Endothelial cell of umbilical vein (primary cell): ENCODE results near the gene IPO5. TPM values are rescaled to one million over a fixed set of nuclear protein-coding genes. Genes with fewer than 3 reads are reported as not detected.

Source experiments
- BruUV-seq: library from RNA; stranded (reverse); fragments of 400-500 nt; replicated peaks from 2 replicates; lab custom pipeline; 2021; lab: Mats Ljungman, UMichigan
- CTCF ChIA-PET: fragments of 300-600, 350-600 bp; sonication (Branson Sonifier 250); formaldehyde crosslinking; loops from one replicate; lab custom pipeline; 2021; ENCODE audit warnings: antibody characterized with exemption, inconsistent platforms; lab: Charles Lee
- POLR2A ChIA-PET: fragments of 300-600, 350-600 bp; sonication (Branson Sonifier 250); formaldehyde crosslinking; loops from one replicate; lab custom pipeline; 2021; ENCODE audit warnings: antibody characterized with exemption, inconsistent platforms; lab: Charles Lee
- DNase-seq: peaks from one replicate; pipeline ENCODE4 v3.0.0-alpha.2; 2011; ENCODE audit warnings: low read depth, low spot score
- FAIRE-seq: peaks from 2 replicates; lab custom pipeline; 2011; peaks lifted over from hg19 to GRCh38; lab: Jason Lieb, UNC
- H2AFZ ChIP-seq: 2 replicates; pipeline ENCODE4 v1.6.0; 2012; ENCODE audit warnings: low read depth, low read length, control low read depth, inconsistent platforms
- H3K27ac ChIP-seq: 2 replicates; pipeline ENCODE4 v1.5.1; 2011; ENCODE audit warnings: low read depth, mild to moderate bottlenecking, control low read depth, low read length, moderate library complexity; ENCODE audit not compliant: insufficient read depth
- H3K27me3 ChIP-seq, 2 experiments: 2 replicates each; pipeline versions ENCODE4 v1.6.0 to v1.6.1; 2011; ENCODE audit warnings: low read length in 2 of 2, mixed read lengths in 1 of 2; ENCODE audit not compliant: control insufficient read depth in 2 of 2, insufficient read depth in 2 of 2
- H3K36me3 ChIP-seq, 2 experiments: 2 replicates in 1 of 2; 3 replicates in 1 of 2; pipeline ENCODE4 v1.5.1; 2011; ENCODE audit warnings: low read length in 2 of 2, mild to moderate bottlenecking in 1 of 2, moderate library complexity in 1 of 2; ENCODE audit not compliant: control insufficient read depth in 2 of 2, insufficient read depth in 2 of 2; ENCODE audit errors: extremely low read depth in 1 of 2
- H3K4me1 ChIP-seq: 3 replicates; pipeline ENCODE4 v1.5.1; 2011; ENCODE audit warnings: mild to moderate bottlenecking, low read length; ENCODE audit not compliant: control insufficient read depth, insufficient read depth; ENCODE audit errors: extremely low read depth
- H3K4me2 ChIP-seq: 2 replicates; pipeline ENCODE4 v1.6.1; 2011; ENCODE audit warnings: low read length, control low read depth, mixed read lengths; ENCODE audit not compliant: insufficient read depth
- H3K4me3 ChIP-seq, 3 experiments: fragments of 200-600 bp in 1 of 3; sonication (generic), shearing (Covaris generic) in 1 of 3; replicated peaks in 1 of 3; 2 replicates each; pipeline ENCODE4 v1.5.1; 2011 to 2016; ENCODE audit warnings: control low read depth in 3 of 3, low read length in 3 of 3, mild to moderate bottlenecking in 2 of 3, inconsistent platforms in 1 of 3, low read depth in 1 of 3, moderate library complexity in 1 of 3; ENCODE audit not compliant: insufficient read depth in 1 of 3
- H3K79me2 ChIP-seq: 2 replicates; pipeline ENCODE4 v1.6.0; 2012; ENCODE audit warnings: low read length, inconsistent platforms; ENCODE audit not compliant: control insufficient read depth, insufficient read depth
- H3K9ac ChIP-seq: replicated peaks from 2 replicates; pipeline ENCODE3; 2011; ENCODE audit warnings: low read length, control low read depth; ENCODE audit not compliant: insufficient read depth; ENCODE audit errors: extremely low read depth
- H3K9me1 ChIP-seq: replicated peaks from 3 replicates; pipeline ENCODE4 v1.6.0; 2011; ENCODE audit warnings: mild to moderate bottlenecking, low read length; ENCODE audit not compliant: control insufficient read depth, insufficient read depth; ENCODE audit errors: extremely low read depth
- H3K9me3 ChIP-seq: replicated peaks from 2 replicates; pipeline ENCODE4 v1.5.1; 2012; ENCODE audit warnings: low read length, inconsistent platforms; ENCODE audit not compliant: control insufficient read depth, insufficient read depth
- H4K20me1 ChIP-seq: replicated peaks from 2 replicates; pipeline ENCODE3; 2011; ENCODE audit warnings: mild to moderate bottlenecking, low read length; ENCODE audit not compliant: control insufficient read depth, insufficient read depth; ENCODE audit errors: extremely low read depth
- CTCF ChIP-seq, 2 donors: IDR thresholded peaks; 1 replicate in 1 of 2; 2 replicates in 1 of 2; pipeline ENCODE4 v1.5.1; 2011; ENCODE audit warnings: low read length in 2 of 2, mild to moderate bottlenecking in 2 of 2, moderate library complexity in 2 of 2, control low read depth in 1 of 2, inconsistent platforms in 1 of 2, low read depth in 1 of 2; ENCODE audit not compliant: insufficient read depth in 1 of 2; ENCODE audit errors: extremely low read depth in 1 of 2
- EZH2 ChIP-seq: IDR thresholded peaks from 2 replicates; pipeline ENCODE4 v1.6.1; 2012; ENCODE audit warnings: borderline replicate concordance, low read depth, mild to moderate bottlenecking, moderate library complexity, low read length, inconsistent platforms; ENCODE audit not compliant: severe bottlenecking
- POLR2A ChIP-seq: IDR thresholded peaks from 2 replicates; pipeline ENCODE4 v1.6.1; 2012; ENCODE audit warnings: low read depth, mild to moderate bottlenecking, control low read depth, low read length
- dilution Hi-C: fragments of 300-500 bp; cut with MboI; formaldehyde crosslinking; loops from one replicate; pipeline ENCODE4 v1.15.0; 2019; ENCODE audit warnings: low sequenced_read_pairs; ENCODE audit not compliant: extremely low pct_ligation_motif_present
- intact Hi-C: fragments of 100-400 bp; cut with micrococcal nuclease; formaldehyde crosslinking; loops from one replicate; pipeline ENCODE4 v1.10.0; 2022
- polyA plus RNA-seq, 4 experiments: library from polyadenylated mRNA; depleted of rRNA in 3 of 4; stranded (reverse) in 3 of 4; unstranded in 1 of 4; fragments of >200 nt; gene quantifications; 2 replicates each; pipeline versions ENCODE4 v1.2.1 to v1.2.3, GENCODE V29; 2011 to 2012; ENCODE audit warnings: missing spikeins in 1 of 4
- total RNA-seq: library from RNA; stranded (reverse); gene quantifications from 2 replicates; pipeline ENCODE4 v1.2.3, GENCODE V29; 2021
- TF ChIP-seq, protein P1 (sequence below): IDR thresholded peaks from 2 replicates; pipeline ENCODE4 v1.6.1; 2011; ENCODE audit not compliant: insufficient read depth, insufficient read length

The IPO5 gene
- total and polyA plus RNA-seq, 2 donors (not counting 3 experiments of a cell fraction or from before 2014, with no cell fraction given): 50.4 to 183 TPM

GRCh38 chr13:97976610-97977521 is 23.4 kb downstream of the IPO5 start:
- peaks cover 33% of the 10 kb centered on the region for H3K4me1 ChIP-seq
- no peaks in the 10 kb centered on the region for H3K36me3 ChIP-seq
- H3K27ac ChIP-seq: peak overlapping the region; percentile 51
- ChIA-PET POLR2A (no interaction called here), CTCF (interaction anchor here (1.9 to 2.3 kb wide), 2 partner anchors 121 to 122 kb away, joined by 4 to 15 read pairs; no protein-coding TSS in a partner anchor)
- intact Hi-C loops (loop anchor here (1.0 to 5.0 kb wide), 4 partner anchors 55 to 544 kb away; no protein-coding TSS in a partner anchor), dilution Hi-C loops (no loop called here)
- FAIRE-seq: peak; percentile 8
- H3K4me3 ChIP-seq: peak overlapping the region; percentile 66 to 91 (median 88)
- H3K79me2 ChIP-seq: peaks cover 53% of the 10 kb centered on the region
- no TSS peak for BruUV-seq
- H3K9me3 ChIP-seq: no peaks in the 10 kb centered on the region
- no peaks in the 10 kb centered on the region for H3K27me3 ChIP-seq
- no peak for DNase-seq
- peak overlapping the region; percentile 81 for H3K9ac ChIP-seq
- peak overlapping the region; percentile 96 for H2AFZ ChIP-seq
- TF ChIP-seq, protein P1, sequence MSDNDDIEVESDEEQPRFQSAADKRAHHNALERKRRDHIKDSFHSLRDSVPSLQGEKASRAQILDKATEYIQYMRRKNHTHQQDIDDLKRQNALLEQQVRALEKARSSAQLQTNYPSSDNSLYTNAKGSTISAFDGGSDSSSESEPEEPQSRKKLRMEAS: no peak
- no peak for TF ChIP-seq EZH2
- TF ChIP-seq POLR2A: peak; percentile 24
- TF ChIP-seq CTCF (IDR thresholded peaks at IDR 0.05; ENCODE audit: extremely low read depth in 1 of 2, insufficient read depth in 1 of 2, low read depth in 1 of 2, low read length in 2 of 2): no peak
- H3K9me1 ChIP-seq: no peaks in the 10 kb centered on the region
- H4K20me1 ChIP-seq: peaks cover 4% of the 10 kb centered on the region
- H3K4me2 ChIP-seq: peak overlapping the region; percentile 98
